ENCODE measurements around the gene CCDC89. TPM values are rescaled to one million over a fixed set of nuclear protein-coding genes. Genes with fewer than 3 reads are reported as not detected.

The CCDC89 gene
- total and polyA plus RNA-seq, 12 donors, result 0.61 to 2.3 (median 1.8) TPM; not detected in 1

GRCh38 chr11:85710917-85711316 is 24.9 kb upstream of the CCDC89 start:
- Histone ChIP-seq H3K27me3 (no peaks in the 10 kb centered on the region), H3K27ac (no peak overlapping the region), H3K36me3 (replicated peaks in 1 of 2) (no peaks in the 10 kb centered on the region), H3K9me3 (replicated peaks in 1 of 3) (no peaks in the 10 kb centered on the region), H3K4me3 (no peak overlapping the region), H3K4me1 (replicated peaks in 1 of 2) (no peaks in the 10 kb centered on the region)
- WGBS, 4 donors, result 70 to 86% (median 79%) methylated on average over 5 of the region's 5 CpGs
- intact Hi-C loops (cut with DNase I), result no loop called here
- no peak for DNase-seq
- no peak for TF ChIP-seq CTCF (IDR thresholded peaks at IDR 0.05)
- no peak for TF ChIP-seq POLR2A (IDR thresholded peaks at IDR 0.05)

DNA sequence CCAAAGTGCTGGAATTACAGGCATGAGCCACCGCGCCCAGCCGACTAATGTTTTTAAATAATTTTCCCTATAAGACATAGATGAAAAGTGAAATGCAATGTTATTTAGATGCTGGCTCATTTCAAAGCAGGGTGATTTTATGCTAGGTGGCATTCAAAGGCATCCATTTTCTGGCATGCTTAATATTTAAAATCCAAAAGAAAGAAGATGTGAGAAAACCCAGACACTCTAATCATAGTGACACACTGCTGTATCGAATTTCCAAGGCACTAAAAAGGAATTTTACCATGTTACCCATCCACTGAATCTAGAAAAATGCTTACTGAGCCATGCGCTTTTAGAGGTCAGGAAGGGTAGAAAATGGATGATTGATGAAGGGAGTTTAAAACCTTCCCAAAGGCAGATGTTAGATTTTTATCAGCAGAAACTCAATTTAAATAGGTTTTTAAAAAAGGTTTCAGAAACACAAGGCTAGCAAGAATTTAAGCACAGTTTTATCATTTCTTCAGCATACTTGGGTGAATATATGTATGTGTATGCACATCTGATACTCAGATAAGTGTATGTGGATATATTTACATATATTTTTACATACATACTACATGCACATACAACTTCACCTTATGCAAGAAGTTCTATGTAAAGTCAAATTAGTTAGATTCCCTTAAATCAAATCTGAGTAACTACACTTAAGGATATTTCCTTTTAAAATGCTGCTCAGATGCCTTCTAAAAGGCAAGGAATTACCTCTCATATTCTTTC is 24.1 kb upstream of the CCDC89 start:
- intact Hi-C loops (cut with DNase I), result no loop called here
- H3K36me3 ChIP-seq (replicated peaks in 1 of 2), result no peaks in the 10 kb centered on the region
- TF ChIP-seq POLR2A (IDR thresholded peaks at IDR 0.05) (no peak), CTCF (IDR thresholded peaks at IDR 0.05) (no peak)
- no peaks in the 10 kb centered on the region for H3K4me1 ChIP-seq (replicated peaks in 1 of 2)
- H3K27ac ChIP-seq, result no peak overlapping the region
- DNase-seq, result no peak
- WGBS, 4 donors, result 88 to 93% (median 92%) methylated on average over 5 of the region's 5 CpGs
- H3K27me3 ChIP-seq, result no peaks in the 10 kb centered on the region
- no peak overlapping the region for H3K4me3 ChIP-seq
- no peaks in the 10 kb centered on the region for H3K9me3 ChIP-seq (replicated peaks in 1 of 3)

- Histone ChIP-seq H3K36me3 (replicated peaks in 1 of 2) (no peaks in the 10 kb centered on the region), H3K9me3 (replicated peaks in 1 of 3) (no peaks in the 10 kb centered on the region), H3K27ac (no peak overlapping the region), H3K4me3 (no peak overlapping the region), H3K27me3 (no peaks in the 10 kb centered on the region), H3K4me1 (replicated peaks in 1 of 2) (no peaks in the 10 kb centered on the region)
- intact Hi-C loops (cut with DNase I), result no loop called here
- no peak for DNase-seq
- no peak for TF ChIP-seq POLR2A (IDR thresholded peaks at IDR 0.05)
- TF ChIP-seq CTCF (IDR thresholded peaks at IDR 0.05), result no peak
Measured at GRCh38 chr11:85705800-85706199, 19.8 kb upstream of the CCDC89 start.

- WGBS, 4 donors, result 94 to 99% (median 98%) methylated on average over 3 of the region's 3 CpGs
- H3K27ac ChIP-seq, result no peak overlapping the region
- no peaks in the 10 kb centered on the region for H3K4me1 ChIP-seq (replicated peaks in 1 of 2)
- TF ChIP-seq POLR2A (IDR thresholded peaks at IDR 0.05) (no peak), CTCF (IDR thresholded peaks at IDR 0.05) (no peak)
- no peaks in the 10 kb centered on the region for H3K27me3 ChIP-seq
- intact Hi-C loops (cut with DNase I), result no loop called here
- no peaks in the 10 kb centered on the region for H3K36me3 ChIP-seq (replicated peaks in 1 of 2)
- H3K9me3 ChIP-seq (replicated peaks in 1 of 3), result no peaks in the 10 kb centered on the region
- no peak overlapping the region for H3K4me3 ChIP-seq
- DNase-seq, result no peak
Measured at GRCh38 chr11:85704967-85705366, 19.0 kb upstream of the CCDC89 start.
